ENCODE results near the gene UBE2H. TPM values are rescaled to one million over a fixed set of nuclear protein-coding genes. Genes with fewer than 3 reads are reported as not detected.
A peak's percentile ranks its signal among the peaks of the same experiment; 100 is the strongest.

UBE2H gene
- total RNA-seq, 6 donors from 2014 or later = 60.5 to 138 (median 65.4) TPM

GRCh38 chr7:129855935-129856717, 96.6 kb downstream of the UBE2H start:
- no peak overlapping the region for H3K4me3 ChIP-seq
- H3K9me3 ChIP-seq = no peaks in the 10 kb centered on the region
- TF ChIP-seq EP300 (IDR thresholded peaks at IDR 0.05) = no peak
- TF ChIP-seq POLR2AphosphoS5 (IDR thresholded peaks at IDR 0.05) = no peak
- no peak for TF ChIP-seq POLR2A (IDR thresholded peaks at IDR 0.05)
- no peak for TF ChIP-seq CTCF (IDR thresholded peaks at IDR 0.05)
- H3K36me3 ChIP-seq = no peaks in the 10 kb centered on the region
- no peaks in the 10 kb centered on the region for H3K27me3 ChIP-seq
- 92 to 96% methylated on average over 5 of the region's 5 CpGs for WGBS, 2 donors
- H3K27ac ChIP-seq = no peak overlapping the region
- DNase-seq = no peak
- H3K4me1 ChIP-seq = peaks cover 48 to 56% (median 52%) of the 10 kb centered on the region in 4 donors
- ATAC-seq (ENCODE audit: low FRiP score in 2 of 2) = no peak

- H3K9me3 ChIP-seq = no peaks in the 10 kb centered on the region
- DNase-seq (no peak), ATAC-seq (ENCODE audit: low FRiP score in 2 of 2) (no peak)
- TF ChIP-seq CTCF (IDR thresholded peaks at IDR 0.05) = no peak
- TF ChIP-seq EP300 (IDR thresholded peaks at IDR 0.05) = no peak
- no peak for TF ChIP-seq POLR2A (IDR thresholded peaks at IDR 0.05)
- no peak for TF ChIP-seq POLR2AphosphoS5 (IDR thresholded peaks at IDR 0.05)
- WGBS, 2 donors = 82 to 84% methylated on average over 6 of the region's 6 CpGs
- H3K27ac ChIP-seq = no peak overlapping the region
- H3K4me1 ChIP-seq = peaks cover 41 to 50% (median 46%) of the 10 kb centered on the region in 4 donors
- no peak overlapping the region for H3K4me3 ChIP-seq
- H3K27me3 ChIP-seq = no peaks in the 10 kb centered on the region
- no peaks in the 10 kb centered on the region for H3K36me3 ChIP-seq
Observed at GRCh38 chr7:129855234-129855673, 97.5 kb downstream of the UBE2H start.

GRCh38 chr7:129854401-129854800, 98.4 kb downstream of the UBE2H start:
- no peak for DNase-seq
- WGBS, 2 donors = 42 to 54% methylated on average over 1 of the region's 1 CpG
- H3K27me3 ChIP-seq = no peaks in the 10 kb centered on the region
- TF ChIP-seq EP300 (IDR thresholded peaks at IDR 0.05) (no peak), CTCF (IDR thresholded peaks at IDR 0.05) (no peak), POLR2A (IDR thresholded peaks at IDR 0.05) (no peak), POLR2AphosphoS5 (IDR thresholded peaks at IDR 0.05) (no peak)
- H3K36me3 ChIP-seq = no peaks in the 10 kb centered on the region
- H3K27ac ChIP-seq = peak overlapping the region in 2 of 4 donors; percentile 72 to 77
- no peak for ATAC-seq (ENCODE audit: low FRiP score in 2 of 2)
- H3K9me3 ChIP-seq = no peaks in the 10 kb centered on the region
- H3K4me3 ChIP-seq = no peak overlapping the region
- peaks cover 34 to 42% (median 39%) of the 10 kb centered on the region in 4 donors for H3K4me1 ChIP-seq

- DNase-seq = peak in 1 of 2 donors; percentile 42
- TF ChIP-seq EP300 (IDR thresholded peaks at IDR 0.05) = no peak
- no peak for TF ChIP-seq POLR2A (IDR thresholded peaks at IDR 0.05)
- no peak for TF ChIP-seq CTCF (IDR thresholded peaks at IDR 0.05)
- TF ChIP-seq POLR2AphosphoS5 (IDR thresholded peaks at IDR 0.05) = no peak
- no peak overlapping the region for H3K4me3 ChIP-seq
- no peaks in the 10 kb centered on the region for H3K9me3 ChIP-seq
- ATAC-seq (ENCODE audit: low FRiP score in 2 of 2) = peak in 1 of 2 donors; percentile 43
- peak overlapping the region; percentile 3 to 77 (median 59) for H3K27ac ChIP-seq
- no peaks in the 10 kb centered on the region for H3K27me3 ChIP-seq
- no peaks in the 10 kb centered on the region for H3K36me3 ChIP-seq
- 22 to 28% methylated on average over 6 of the region's 6 CpGs for WGBS, 2 donors
- peaks cover 28 to 35% (median 35%) of the 10 kb centered on the region in 4 donors for H3K4me1 ChIP-seq
Observed at GRCh38 chr7:129853661-129854268, 99.0 kb downstream of the UBE2H start.

Data from upper lobe of left lung (tissue), 6 donors.